SH-SY5Y (cell line): ENCODE data around the gene CRKL.

Experiments
- GATA2 ChIP-seq: IDR thresholded peaks from 2 replicates; pipeline ENCODE4 v1.6.1; 2011; ENCODE audit warnings: mild to moderate bottlenecking, low read depth, low read length
- GATA3 ChIP-seq: IDR thresholded peaks from 2 replicates; pipeline ENCODE4 v1.6.1; 2011; ENCODE audit warnings: low read depth, mild to moderate bottlenecking, low read length, moderate library complexity

- TF ChIP-seq GATA2 (no peak), GATA3 (no peak)
These were observed 46.2 kb downstream of the CRKL start for GRCh38 chr22:20963201-20964052.
